GM23338 (cell line): ENCODE results near the gene FAM53A. TPM values are rescaled to one million over a fixed set of nuclear protein-coding genes. Genes with fewer than 3 reads are reported as not detected.

Experiments
- ATAC-seq: fragments of 200-7000 bp; cut with Tn5 transposase; 3 replicates; pipeline ENCODE4 v1.9.1; 2020
- DNase-seq: peaks from one replicate; pipeline ENCODE4 v3.0.0-alpha.2; 2015; ENCODE audit warnings: low spot score
- H2AFZ ChIP-seq: fragments of 200-600 bp; sonication (generic); 2 replicates; pipeline ENCODE4 v1.8.0; 2016; ENCODE audit warnings: antibody characterized with exemption, mild to moderate bottlenecking, moderate library complexity
- H3F3A ChIP-seq: fragments of 200-600 bp; sonication (generic); replicated peaks from 2 replicates; pipeline ENCODE4 v1.8.0; 2017; ENCODE audit warnings: antibody characterized with exemption, mixed run types, low read depth
- H3K27ac ChIP-seq: fragments of 200-600 bp; sonication (generic); 2 replicates; pipeline ENCODE4 v1.6.1; 2016; ENCODE audit warnings: low read depth
- H3K27me3 ChIP-seq: fragments of 200-600 bp; sonication (generic); 2 replicates; pipeline ENCODE4 v1.8.0; 2016; ENCODE audit warnings: mild to moderate bottlenecking, mixed run types, moderate library complexity; ENCODE audit not compliant: insufficient read depth
- H3K36me3 ChIP-seq: fragments of 200-600 bp; sonication (generic); 2 replicates; pipeline ENCODE4 v1.8.0; 2016; ENCODE audit warnings: mild to moderate bottlenecking; ENCODE audit not compliant: insufficient read depth
- H3K4me1 ChIP-seq: fragments of 200-600 bp; sonication (generic); 2 replicates; pipeline ENCODE4 v1.8.0; 2016; ENCODE audit warnings: mild to moderate bottlenecking, moderate library complexity; ENCODE audit not compliant: insufficient read depth
- H3K4me2 ChIP-seq: fragments of 200-600 bp; sonication (generic); 2 replicates; pipeline ENCODE4 v1.7.1; 2017; ENCODE audit warnings: mixed run types
- H3K4me3 ChIP-seq: fragments of 200-600 bp; sonication (generic); 2 replicates; pipeline ENCODE4 v1.6.1; 2016; ENCODE audit warnings: mixed run types
- H3K79me2 ChIP-seq: fragments of 200-600 bp; sonication (generic); replicated peaks from 2 replicates; pipeline ENCODE4 v1.8.0; 2017; ENCODE audit warnings: mild to moderate bottlenecking; ENCODE audit not compliant: insufficient read depth
- H3K9me2 ChIP-seq: fragments of 200-600 bp; sonication (generic); 2 replicates; pipeline ENCODE4 v1.8.0; 2017; ENCODE audit not compliant: insufficient read depth
- H4K20me1 ChIP-seq: fragments of 200-600 bp; sonication (generic); replicated peaks from 2 replicates; pipeline ENCODE4 v1.8.0; 2017; ENCODE audit warnings: mild to moderate bottlenecking; ENCODE audit not compliant: insufficient read depth
- H3K27ac Mint-ChIP-seq: 2 replicates; pipeline ENCODE4 v1.8.0; 2020; ENCODE audit warnings: inconsistent platforms, mild to moderate bottlenecking, moderate library complexity, mixed read lengths
- H3K27me3 Mint-ChIP-seq: 3 replicates; pipeline ENCODE4 v1.8.0; 2022; ENCODE audit warnings: low read depth, mild to moderate bottlenecking, moderate library complexity, mixed read lengths, inconsistent platforms; ENCODE audit not compliant: insufficient read depth, poor library complexity
- H3K36me3 Mint-ChIP-seq: 3 replicates; pipeline ENCODE4 v1.8.0; 2021; ENCODE audit warnings: low read depth, mild to moderate bottlenecking, inconsistent platforms, moderate library complexity, mixed read lengths
- H3K4me1 Mint-ChIP-seq: 3 replicates; pipeline ENCODE4 v1.8.0; 2020; ENCODE audit warnings: mild to moderate bottlenecking, inconsistent platforms, mixed read lengths
- H3K4me3 Mint-ChIP-seq: 3 replicates; pipeline ENCODE4 v1.8.0; 2021; ENCODE audit warnings: moderate library complexity, mild to moderate bottlenecking, inconsistent platforms, mixed read lengths
- H3K9me3 Mint-ChIP-seq: 3 replicates; pipeline ENCODE4 v1.8.0; 2020; ENCODE audit warnings: moderate library complexity, mild to moderate bottlenecking, inconsistent platforms, mixed read lengths
- CREB1 ChIP-seq: fragments of 250-450 bp; sonication (Bioruptor Pico); IDR thresholded peaks from 2 replicates; pipeline ENCODE4 v1.5.0; 2020; ENCODE audit warnings: low read depth, mild to moderate bottlenecking, moderate library complexity
- EZH2 ChIP-seq: fragments of 200-600 bp; sonication (generic); IDR thresholded peaks from one replicate; pipeline ENCODE4 v1.8.0; 2017; ENCODE audit warnings: antibody characterized with exemption, mild to moderate bottlenecking, low read depth; ENCODE audit not compliant: unreplicated experiment
- EZH2phosphoT487 ChIP-seq: fragments of 200-600 bp; sonication (generic); IDR thresholded peaks from one replicate; pipeline ENCODE4 v1.8.1; 2018; ENCODE audit warnings: antibody characterized with exemption; ENCODE audit not compliant: unreplicated experiment
- JUNB ChIP-seq: IDR thresholded peaks from one replicate; pipeline ENCODE4 v1.6.1; 2016; ENCODE audit warnings: antibody characterized with exemption; ENCODE audit not compliant: unreplicated experiment
- NANOG ChIP-seq: IDR thresholded peaks from 2 replicates; pipeline ENCODE4 v1.6.1; 2016; ENCODE audit warnings: antibody characterized with exemption, borderline replicate concordance
- POLR2AphosphoS5 ChIP-seq: IDR thresholded peaks from 2 replicates; pipeline ENCODE4 v1.6.1; 2016; ENCODE audit warnings: antibody characterized with exemption, low read depth
- REST ChIP-seq: IDR thresholded peaks from one replicate; pipeline ENCODE4 v1.6.1; 2018; ENCODE audit warnings: antibody characterized with exemption; ENCODE audit not compliant: unreplicated experiment
- STAT1 ChIP-seq: IDR thresholded peaks from one replicate; pipeline ENCODE4 v1.6.1; 2016; ENCODE audit warnings: antibody characterized with exemption; ENCODE audit not compliant: unreplicated experiment
- ZNF114 ChIP-seq: fragments of 250-450 bp; sonication (Bioruptor Pico); IDR thresholded peaks from 2 replicates; pipeline ENCODE4 v1.5.0; 2020; ENCODE audit warnings: mild to moderate bottlenecking, moderate library complexity
- ZNF331 ChIP-seq: fragments of 250-450 bp; sonication (Bioruptor Pico); IDR thresholded peaks from 2 replicates; pipeline ENCODE4 v1.5.0; 2020; ENCODE audit warnings: low read depth, mild to moderate bottlenecking, moderate library complexity
- polyA plus RNA-seq: library from polyadenylated mRNA; unstranded; fragments of >200 nt; fragmentation: Nextera tagmentation; extraction: Ambion mirVana; gene quantifications from 2 replicates; pipeline ENCODE4 v1.2.1, GENCODE V29; 2016
- total RNA-seq: library from RNA; depleted of rRNA; stranded (reverse); fragments of >200 nt; shearing (Covaris generic); gene quantifications from 2 replicates; pipeline ENCODE4 v1.2.3, GENCODE V29; 2014
- TF ChIP-seq, protein P1 (sequence below): IDR thresholded peaks from 2 replicates; pipeline ENCODE4 v1.6.1; 2016; ENCODE audit warnings: antibody characterized with exemption
- TF ChIP-seq, protein P2 (sequence below): fragments of 250-450 bp; sonication (Bioruptor Pico); IDR thresholded peaks from 2 replicates; pipeline ENCODE4 v1.5.0; 2020; ENCODE audit warnings: mild to moderate bottlenecking, moderate library complexity
- TF ChIP-seq, protein P3 (sequence below), 2 experiments: fragments of 200-600 bp in 1 of 2; sonication (generic) in 1 of 2; conservative IDR thresholded peaks; 2 replicates each; pipeline versions ENCODE4 v1.5.1 to v1.6.1; 2016 to 2017; ENCODE audit warnings: antibody characterized with exemption in 2 of 2, low read depth in 2 of 2, mild to moderate bottlenecking in 2 of 2, moderate library complexity in 1 of 2

Gene FAM53A
- total and polyA plus RNA-seq, 2 experiments from 2014 or later: 1.1 to 3.1 TPM

- peak overlapping the region; percentile 38; the same call in 1 of the 2 replicates for H2AFZ ChIP-seq
- Mint-ChIP-seq H3K27me3 (no peaks in the 10 kb centered on the region), H3K27ac (no peak overlapping the region), H3K36me3 (no peaks in the 10 kb centered on the region; the same call in 2 of the 3 replicates), H3K4me3 (no peak overlapping the region), H3K9me3 (peaks cover 9% of the 10 kb centered on the region), H3K4me1 (peaks cover 5% of the 10 kb centered on the region; the same call in 2 of the 3 replicates)
- H3K4me3 ChIP-seq: no peak overlapping the region
- no peaks in the 10 kb centered on the region for H3K79me2 ChIP-seq
- no peaks in the 10 kb centered on the region for H3F3A ChIP-seq
- no peaks in the 10 kb centered on the region for H3K9me2 ChIP-seq
- H3K36me3 ChIP-seq: no peaks in the 10 kb centered on the region
- no peak overlapping the region for H3K27ac ChIP-seq
- TF ChIP-seq, protein P1, sequence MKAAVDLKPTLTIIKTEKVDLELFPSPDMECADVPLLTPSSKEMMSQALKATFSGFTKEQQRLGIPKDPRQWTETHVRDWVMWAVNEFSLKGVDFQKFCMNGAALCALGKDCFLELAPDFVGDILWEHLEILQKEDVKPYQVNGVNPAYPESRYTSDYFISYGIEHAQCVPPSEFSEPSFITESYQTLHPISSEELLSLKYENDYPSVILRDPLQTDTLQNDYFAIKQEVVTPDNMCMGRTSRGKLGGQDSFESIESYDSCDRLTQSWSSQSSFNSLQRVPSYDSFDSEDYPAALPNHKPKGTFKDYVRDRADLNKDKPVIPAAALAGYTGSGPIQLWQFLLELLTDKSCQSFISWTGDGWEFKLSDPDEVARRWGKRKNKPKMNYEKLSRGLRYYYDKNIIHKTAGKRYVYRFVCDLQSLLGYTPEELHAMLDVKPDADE: no peak
- TF ChIP-seq EZH2phosphoT487 (no peak), CREB1 (CRISPR knock-in tag) (no peak), STAT1 (no peak), JUNB (no peak), REST (no peak), NANOG (no peak), POLR2AphosphoS5 (no peak), ZNF331 (CRISPR knock-in tag) (no peak), EZH2 (no peak), ZNF114 (no peak)
- TF ChIP-seq, protein P2, sequence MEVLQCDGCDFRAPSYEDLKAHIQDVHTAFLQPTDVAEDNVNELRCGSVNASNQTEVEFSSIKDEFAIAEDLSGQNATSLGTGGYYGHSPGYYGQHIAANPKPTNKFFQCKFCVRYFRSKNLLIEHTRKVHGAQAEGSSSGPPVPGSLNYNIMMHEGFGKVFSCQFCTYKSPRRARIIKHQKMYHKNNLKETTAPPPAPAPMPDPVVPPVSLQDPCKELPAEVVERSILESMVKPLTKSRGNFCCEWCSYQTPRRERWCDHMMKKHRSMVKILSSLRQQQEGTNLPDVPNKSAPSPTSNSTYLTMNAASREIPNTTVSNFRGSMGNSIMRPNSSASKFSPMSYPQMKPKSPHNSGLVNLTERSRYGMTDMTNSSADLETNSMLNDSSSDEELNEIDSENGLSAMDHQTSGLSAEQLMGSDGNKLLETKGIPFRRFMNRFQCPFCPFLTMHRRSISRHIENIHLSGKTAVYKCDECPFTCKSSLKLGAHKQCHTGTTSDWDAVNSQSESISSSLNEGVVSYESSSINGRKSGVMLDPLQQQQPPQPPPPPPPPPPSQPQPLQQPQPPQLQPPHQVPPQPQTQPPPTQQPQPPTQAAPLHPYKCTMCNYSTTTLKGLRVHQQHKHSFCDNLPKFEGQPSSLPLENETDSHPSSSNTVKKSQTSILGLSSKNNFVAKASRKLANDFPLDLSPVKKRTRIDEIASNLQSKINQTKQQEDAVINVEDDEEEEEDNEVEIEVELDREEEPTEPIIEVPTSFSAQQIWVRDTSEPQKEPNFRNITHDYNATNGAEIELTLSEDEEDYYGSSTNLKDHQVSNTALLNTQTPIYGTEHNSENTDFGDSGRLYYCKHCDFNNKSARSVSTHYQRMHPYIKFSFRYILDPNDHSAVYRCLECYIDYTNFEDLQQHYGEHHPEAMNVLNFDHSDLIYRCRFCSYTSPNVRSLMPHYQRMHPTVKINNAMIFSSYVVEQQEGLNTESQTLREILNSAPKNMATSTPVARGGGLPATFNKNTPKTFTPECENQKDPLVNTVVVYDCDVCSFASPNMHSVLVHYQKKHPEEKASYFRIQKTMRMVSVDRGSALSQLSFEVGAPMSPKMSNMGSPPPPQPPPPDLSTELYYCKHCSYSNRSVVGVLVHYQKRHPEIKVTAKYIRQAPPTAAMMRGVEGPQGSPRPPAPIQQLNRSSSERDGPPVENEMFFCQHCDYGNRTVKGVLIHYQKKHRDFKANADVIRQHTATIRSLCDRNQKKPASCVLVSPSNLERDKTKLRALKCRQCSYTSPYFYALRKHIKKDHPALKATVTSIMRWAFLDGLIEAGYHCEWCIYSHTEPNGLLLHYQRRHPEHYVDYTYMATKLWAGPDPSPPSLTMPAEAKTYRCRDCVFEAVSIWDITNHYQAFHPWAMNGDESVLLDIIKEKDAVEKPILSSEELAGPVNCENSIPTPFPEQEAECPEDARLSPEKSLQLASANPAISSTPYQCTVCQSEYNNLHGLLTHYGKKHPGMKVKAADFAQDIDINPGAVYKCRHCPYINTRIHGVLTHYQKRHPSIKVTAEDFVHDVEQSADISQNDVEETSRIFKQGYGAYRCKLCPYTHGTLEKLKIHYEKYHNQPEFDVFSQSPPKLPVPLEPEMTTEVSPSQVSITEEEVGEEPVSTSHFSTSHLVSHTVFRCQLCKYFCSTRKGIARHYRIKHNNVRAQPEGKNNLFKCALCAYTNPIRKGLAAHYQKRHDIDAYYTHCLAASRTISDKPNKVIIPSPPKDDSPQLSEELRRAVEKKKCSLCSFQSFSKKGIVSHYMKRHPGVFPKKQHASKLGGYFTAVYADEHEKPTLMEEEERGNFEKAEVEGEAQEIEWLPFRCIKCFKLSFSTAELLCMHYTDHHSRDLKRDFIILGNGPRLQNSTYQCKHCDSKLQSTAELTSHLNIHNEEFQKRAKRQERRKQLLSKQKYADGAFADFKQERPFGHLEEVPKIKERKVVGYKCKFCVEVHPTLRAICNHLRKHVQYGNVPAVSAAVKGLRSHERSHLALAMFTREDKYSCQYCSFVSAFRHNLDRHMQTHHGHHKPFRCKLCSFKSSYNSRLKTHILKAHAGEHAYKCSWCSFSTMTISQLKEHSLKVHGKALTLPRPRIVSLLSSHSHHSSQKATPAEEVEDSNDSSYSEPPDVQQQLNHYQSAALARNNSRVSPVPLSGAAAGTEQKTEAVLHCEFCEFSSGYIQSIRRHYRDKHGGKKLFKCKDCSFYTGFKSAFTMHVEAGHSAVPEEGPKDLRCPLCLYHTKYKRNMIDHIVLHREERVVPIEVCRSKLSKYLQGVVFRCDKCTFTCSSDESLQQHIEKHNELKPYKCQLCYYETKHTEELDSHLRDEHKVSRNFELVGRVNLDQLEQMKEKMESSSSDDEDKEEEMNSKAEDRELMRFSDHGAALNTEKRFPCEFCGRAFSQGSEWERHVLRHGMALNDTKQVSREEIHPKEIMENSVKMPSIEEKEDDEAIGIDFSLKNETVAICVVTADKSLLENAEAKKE (CRISPR knock-in tag): no peak
- TF ChIP-seq, protein P3, sequence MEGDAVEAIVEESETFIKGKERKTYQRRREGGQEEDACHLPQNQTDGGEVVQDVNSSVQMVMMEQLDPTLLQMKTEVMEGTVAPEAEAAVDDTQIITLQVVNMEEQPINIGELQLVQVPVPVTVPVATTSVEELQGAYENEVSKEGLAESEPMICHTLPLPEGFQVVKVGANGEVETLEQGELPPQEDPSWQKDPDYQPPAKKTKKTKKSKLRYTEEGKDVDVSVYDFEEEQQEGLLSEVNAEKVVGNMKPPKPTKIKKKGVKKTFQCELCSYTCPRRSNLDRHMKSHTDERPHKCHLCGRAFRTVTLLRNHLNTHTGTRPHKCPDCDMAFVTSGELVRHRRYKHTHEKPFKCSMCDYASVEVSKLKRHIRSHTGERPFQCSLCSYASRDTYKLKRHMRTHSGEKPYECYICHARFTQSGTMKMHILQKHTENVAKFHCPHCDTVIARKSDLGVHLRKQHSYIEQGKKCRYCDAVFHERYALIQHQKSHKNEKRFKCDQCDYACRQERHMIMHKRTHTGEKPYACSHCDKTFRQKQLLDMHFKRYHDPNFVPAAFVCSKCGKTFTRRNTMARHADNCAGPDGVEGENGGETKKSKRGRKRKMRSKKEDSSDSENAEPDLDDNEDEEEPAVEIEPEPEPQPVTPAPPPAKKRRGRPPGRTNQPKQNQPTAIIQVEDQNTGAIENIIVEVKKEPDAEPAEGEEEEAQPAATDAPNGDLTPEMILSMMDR (conservative IDR thresholded peaks at IDR 0.05; ENCODE audit: low read depth in 2 of 2): no peak
- H3K27me3 ChIP-seq: no peaks in the 10 kb centered on the region
- ATAC-seq (peak; percentile 65), DNase-seq (peak; percentile 42)
- no peaks in the 10 kb centered on the region for H3K4me1 ChIP-seq
- no peaks in the 10 kb centered on the region for H4K20me1 ChIP-seq
- H3K4me2 ChIP-seq: no peak overlapping the region
These were observed 91.2 kb downstream of the FAM53A start for GRCh38 chr4:1592709-1593417.
